HG02943 (cell line): ENCODE results near the gene REEP6.

Source experiments
- ATAC-seq: cut with Tn5 transposase; IDR thresholded peaks from one replicate; pipeline ENCODE4 v1.9.1; 2021; ENCODE audit warnings: mild to moderate bottlenecking, low read depth, moderate library complexity; ENCODE audit not compliant: unreplicated experiment

Gene REEP6

DNA sequence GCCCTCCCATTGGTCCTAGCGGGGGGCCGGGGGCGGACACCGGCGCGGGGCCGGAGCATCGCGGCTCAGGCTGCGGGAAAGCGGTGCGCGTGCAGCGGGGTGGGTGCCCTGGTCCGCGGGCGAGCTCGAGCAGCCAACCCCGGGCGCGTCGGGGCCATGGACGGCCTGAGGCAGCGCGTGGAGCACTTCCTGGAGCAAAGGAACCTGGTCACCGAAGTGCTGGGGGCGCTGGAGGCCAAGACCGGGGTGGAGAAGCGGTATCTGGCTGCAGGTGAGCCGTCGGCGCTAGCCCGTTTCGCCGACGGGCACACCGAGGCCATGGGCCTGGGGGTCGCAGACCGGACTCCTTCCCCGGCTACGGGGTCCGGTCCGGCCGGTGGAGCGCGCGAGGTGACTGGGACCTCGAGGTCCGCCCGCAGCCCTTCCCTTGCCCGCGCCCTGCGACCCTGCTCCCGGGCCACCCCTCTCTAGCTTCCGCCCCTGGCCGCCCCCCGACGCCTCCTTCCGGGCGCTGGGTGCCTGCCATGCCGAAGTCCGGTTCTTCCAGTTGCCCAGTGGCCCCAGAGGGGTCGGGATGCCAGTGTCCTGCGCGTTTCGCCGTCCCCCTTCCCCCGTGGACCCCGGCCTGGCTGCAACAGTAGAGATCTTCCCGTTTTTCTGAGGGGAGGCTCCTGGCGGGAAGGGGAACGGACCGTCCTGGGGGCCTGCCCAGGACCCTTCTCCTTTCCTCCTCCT lies at the start of gene REEP6:
REEP6 (plus strand) TSS at position 68 of the 735 bp plus-strand sequence; CDS start at position 157, 89 bp downstream.
- peak; percentile 1 for ATAC-seq

- no peak for ATAC-seq
Measured at GRCh38 chr19:1441677-1442438, 49.1 kb upstream of the REEP6 start.

GRCh38 chr19:1445185-1445931 lies 45.6 kb upstream of the REEP6 start:
- no peak for ATAC-seq

DNA sequence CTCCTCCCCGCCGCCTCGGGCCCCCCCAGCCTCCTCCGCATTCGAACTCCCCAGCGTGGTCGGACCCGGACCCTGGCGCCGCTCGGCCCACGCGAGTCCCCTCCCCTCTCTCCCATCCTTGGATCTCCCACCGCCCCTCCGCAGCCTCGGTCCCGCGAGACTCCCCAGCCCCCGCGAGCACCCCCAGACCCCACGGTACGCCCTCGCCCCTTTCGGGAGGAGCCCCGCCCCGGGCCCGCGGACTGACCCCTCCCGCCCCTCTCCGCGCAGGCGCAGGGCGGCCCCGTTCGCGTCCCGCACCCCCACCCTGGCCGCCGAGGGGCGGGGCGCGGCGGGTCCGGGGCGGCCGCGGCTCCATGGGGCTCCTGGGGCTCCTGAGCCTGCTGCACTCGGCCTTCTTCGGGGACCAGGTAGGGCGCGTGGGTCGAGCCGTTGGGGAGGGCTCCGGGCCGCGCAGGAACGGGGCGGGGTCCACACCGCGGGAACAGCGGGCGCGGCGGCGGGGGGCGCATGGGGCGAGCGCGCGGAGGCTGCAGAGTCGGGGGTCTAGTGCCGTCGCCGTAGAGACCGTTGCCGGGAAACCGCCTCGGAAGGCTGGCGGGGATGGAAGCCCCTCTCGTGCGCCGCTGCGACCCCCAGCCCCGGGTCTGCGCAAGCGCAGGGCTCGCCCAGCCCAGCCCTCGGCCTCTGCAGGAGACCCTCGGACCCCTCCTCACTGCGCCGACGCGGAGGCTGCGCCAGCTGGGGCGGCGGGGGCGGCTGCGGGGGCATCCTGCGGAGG lies 44.9 kb upstream of the REEP6 start:
- ATAC-seq: no peak

DNA sequence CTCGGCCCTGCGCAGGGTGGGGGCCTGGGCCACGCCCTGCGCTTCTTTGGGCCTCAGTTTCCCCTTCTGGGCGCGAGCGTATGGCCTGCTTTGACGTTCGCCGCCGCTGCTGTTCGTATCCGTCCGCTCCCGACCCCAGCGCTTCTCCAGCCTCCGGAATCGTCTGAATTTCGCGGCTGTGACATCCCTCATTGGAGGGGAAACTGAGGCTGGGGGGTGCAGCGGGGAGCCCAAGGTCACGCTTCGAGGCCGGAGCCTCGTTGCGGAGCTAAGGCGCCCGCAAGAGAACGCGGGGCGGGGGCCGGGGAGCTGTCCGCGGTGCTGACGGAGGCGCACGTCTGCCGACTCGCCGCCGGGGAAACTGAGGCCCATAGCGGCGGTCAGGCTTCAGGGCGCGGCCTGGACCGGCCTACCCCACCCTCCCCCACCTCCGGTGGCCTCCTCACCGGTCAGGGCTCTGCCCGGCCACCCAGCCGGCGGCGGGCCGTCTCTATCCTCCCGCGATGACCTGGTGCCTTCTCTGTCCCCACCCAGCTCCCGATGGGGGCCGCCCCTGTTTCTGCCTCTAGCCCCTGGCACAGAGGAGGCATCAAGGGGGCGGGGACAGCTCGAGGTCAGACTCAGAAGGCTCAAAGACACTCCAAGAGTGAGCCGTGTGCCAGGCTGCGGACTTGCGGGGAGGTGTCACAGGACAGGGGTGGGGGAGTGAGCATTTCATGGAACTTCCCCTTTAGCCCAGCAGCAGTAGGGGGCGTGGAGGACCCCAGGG lies 44.1 kb upstream of the REEP6 start:
- ATAC-seq: no peak

DNA sequence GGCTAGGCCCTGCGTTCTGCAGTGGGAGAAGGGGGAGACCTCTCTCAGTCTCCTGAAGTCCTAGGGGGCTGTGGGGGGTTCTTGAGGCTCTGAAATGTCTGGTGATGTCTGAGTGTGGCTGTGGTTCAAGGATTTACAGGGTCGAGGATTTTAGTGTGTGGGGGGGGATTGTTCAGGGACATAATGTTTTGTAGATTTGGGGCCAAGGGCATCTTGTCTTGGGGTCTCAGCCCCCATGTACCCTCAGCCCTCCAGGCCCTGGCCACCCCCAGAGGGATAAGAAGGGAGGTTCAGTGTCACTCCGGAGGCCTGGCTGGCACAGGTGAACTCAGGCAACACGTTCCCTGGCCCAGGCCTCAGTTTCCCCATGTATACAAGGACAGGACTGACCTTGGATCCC lies 43.5 kb upstream of the REEP6 start:
- no peak for ATAC-seq

- ATAC-seq: no peak
Measured at GRCh38 chr19:1447944-1448343, 43.0 kb upstream of the REEP6 start.

- no peak for ATAC-seq
Measured at GRCh38 chr19:1449467-1450442, 41.2 kb upstream of the REEP6 start, which contains the start of gene APC2. APC2 (plus strand) TSS chr19:1450121; CDS start chr19:1453002, 2,881 bp downstream.

DNA sequence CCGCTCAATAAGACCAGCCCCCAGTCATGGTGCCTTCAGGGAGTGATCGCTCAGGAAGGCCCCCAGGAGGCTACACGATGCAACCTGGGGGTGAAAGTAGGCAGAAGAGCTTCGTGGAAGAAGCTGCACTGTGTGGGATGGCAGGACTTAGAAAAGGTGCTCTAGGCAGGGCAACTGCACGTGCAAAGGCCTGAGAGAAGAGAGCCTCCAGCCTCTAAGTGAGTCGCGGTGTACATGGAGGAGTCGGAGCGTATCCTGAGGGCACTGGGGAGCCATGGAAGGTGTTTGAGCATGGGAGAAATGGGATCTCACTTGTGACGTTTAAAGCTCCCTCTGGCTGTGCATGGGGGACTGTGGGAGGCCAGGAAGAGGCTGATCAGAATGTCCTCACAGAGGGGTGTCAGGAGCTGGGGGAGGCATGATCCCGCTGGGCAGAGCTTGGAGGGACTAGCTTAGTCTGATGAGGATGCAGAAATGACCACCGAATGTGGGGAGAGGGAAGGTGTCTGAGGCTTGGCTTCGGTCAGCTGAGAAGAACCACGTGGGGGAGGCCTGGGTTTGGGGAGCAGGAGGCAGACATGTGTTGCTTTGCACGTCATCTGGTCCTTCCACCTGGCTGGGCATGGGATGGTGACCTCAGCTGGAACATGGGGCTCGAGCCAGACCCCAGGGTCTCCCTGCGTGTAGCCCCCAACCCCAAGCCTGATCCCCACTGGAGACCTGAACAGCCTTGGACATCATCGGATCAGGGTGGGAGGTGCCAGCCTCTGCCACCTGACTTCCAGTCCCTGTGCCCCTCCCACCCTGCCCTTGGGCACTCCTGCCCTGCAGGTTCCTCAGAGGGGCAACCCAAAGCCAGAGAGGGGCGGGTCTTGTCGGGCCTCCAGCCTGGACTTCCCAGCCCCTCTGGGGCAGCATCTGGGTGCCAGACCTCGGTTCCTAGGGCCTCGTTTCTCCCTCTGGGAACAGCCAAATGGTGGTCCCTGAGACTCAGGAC lies 39.9 kb upstream of the REEP6 start:
- no peak for ATAC-seq

- no peak for ATAC-seq
Measured at GRCh38 chr19:1451916-1452801, 38.8 kb upstream of the REEP6 start.

DNA sequence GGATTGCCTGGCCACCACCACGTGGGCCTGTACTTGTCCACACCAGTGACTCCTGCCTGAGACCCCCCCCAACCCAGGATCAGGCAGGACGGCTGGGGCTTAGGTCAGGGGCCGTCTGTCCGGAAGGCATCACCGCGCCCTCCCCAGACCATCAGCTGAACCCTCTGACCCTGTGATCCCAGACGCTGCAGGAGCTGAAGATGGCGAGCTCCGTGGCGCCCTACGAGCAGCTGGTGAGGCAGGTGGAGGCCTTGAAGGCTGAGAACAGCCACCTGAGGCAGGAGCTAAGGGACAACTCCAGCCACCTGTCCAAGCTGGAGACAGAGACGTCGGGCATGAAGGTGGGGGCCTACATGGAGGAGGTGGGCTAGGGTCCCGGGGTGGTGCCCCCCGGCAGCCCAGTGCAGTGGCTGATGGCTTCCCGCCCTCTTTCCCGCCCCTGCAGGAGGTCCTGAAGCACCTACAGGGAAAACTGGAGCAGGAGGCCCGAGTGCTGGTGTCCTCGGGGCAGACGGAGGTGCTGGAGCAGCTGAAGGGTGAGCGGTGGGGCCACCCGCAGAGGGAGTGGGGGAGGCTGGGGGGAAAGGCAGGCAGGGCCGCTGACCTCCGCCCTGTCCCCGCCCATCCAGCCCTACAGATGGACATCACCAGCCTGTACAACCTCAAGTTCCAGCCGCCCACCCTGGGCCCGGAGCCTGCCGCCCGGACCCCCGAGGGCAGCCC lies 38.0 kb upstream of the REEP6 start:
- ATAC-seq: no peak

- no peak for ATAC-seq
Measured at GRCh38 chr19:1453525-1454364, 37.2 kb upstream of the REEP6 start.

DNA sequence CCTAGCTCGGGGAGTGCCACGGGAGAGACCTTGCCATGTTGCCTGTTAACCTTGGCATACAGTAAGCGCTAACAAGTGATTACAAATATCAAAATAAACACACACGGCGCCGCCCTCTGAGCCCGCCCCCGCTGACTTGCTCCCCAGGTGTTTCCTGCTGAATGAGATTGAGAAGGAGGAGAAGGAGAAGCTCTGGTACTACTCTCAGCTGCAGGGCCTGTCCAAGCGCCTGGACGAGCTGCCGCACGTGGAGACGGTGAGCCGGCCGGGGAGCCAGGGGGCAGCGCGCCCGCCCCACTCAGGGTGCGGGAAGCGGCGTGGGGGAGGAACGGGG lies 36.0 kb upstream of the REEP6 start:
- no peak for ATAC-seq

GRCh38 chr19:1455336-1456120 lies 35.5 kb upstream of the REEP6 start:
- ATAC-seq: no peak
